T-cell (primary cell): Measurements from ENCODE around the gene SRF. TPM values are rescaled to one million over a fixed set of nuclear protein-coding genes. Genes with fewer than 3 reads are reported as not detected.
A peak's percentile ranks its signal among the peaks of the same experiment; 100 is the strongest.
"Not testable (repeated sequence)": the region's sequence is repeated elsewhere in the genome, so short reads cannot be mapped to it uniquely, and the experiment has no call there.

Experiments
- ATAC-seq, 4 experiments: fragments of 200-7000 bp in 3 of 4; fragments of 150-1000 bp in 1 of 4; cut with Tn5 transposase; replicated peaks in 1 of 4; 1 replicate in 3 of 4; 2 replicates in 1 of 4; pipeline ENCODE4 v1.10.0; 2021; ENCODE audit warnings: moderate library complexity in 3 of 4, mild to moderate bottlenecking in 2 of 4, moderate number of reproducible peaks in 1 of 4
- CTCF ChIA-PET, 2 donors: fragments of 300-600 bp; sonication (Branson Sonifier 250); formaldehyde crosslinking; loops; one replicate each; lab custom pipeline; 2022; ENCODE audit warnings: antibody characterized with exemption in 2 of 2; lab: Charles Lee
- POLR2A ChIA-PET, 2 donors: fragments of 300-600 bp; sonication (Branson Sonifier 250); formaldehyde crosslinking; loops; one replicate each; lab custom pipeline; 2022; ENCODE audit warnings: antibody characterized with exemption in 2 of 2; lab: Charles Lee
- DNase-seq, 35 experiments: peaks; one replicate each; pipeline versions ENCODE4 v3.0.0 to v3.0.0-alpha.2; 2013 to 2023
- H3K27ac ChIP-seq: one replicate; pipeline ENCODE4 v1.5.1; 2013; ENCODE audit warnings: low read length
- H3K27me3 ChIP-seq, 2 experiments: replicated peaks in 1 of 2; 1 replicate in 1 of 2; 2 replicates in 1 of 2; pipeline versions ENCODE4 v1.6.1 to v1.7.0; 2013; ENCODE audit warnings: low read length in 1 of 2, mixed read lengths in 1 of 2; ENCODE audit not compliant: control insufficient read depth in 2 of 2, insufficient read depth in 2 of 2; ENCODE audit errors: extremely low read depth in 1 of 2
- H3K36me3 ChIP-seq, 2 donors: 1 replicate in 1 of 2; 2 replicates in 1 of 2; pipeline versions ENCODE4 v1.6.1 to v1.7.0; 2013; ENCODE audit warnings: low read length in 1 of 2; ENCODE audit not compliant: control insufficient read depth in 2 of 2, insufficient read depth in 1 of 2; ENCODE audit errors: extremely low read depth in 1 of 2
- H3K4me1 ChIP-seq, 2 experiments: 1 replicate in 1 of 2; 2 replicates in 1 of 2; pipeline versions ENCODE4 v1.6.1 to v1.7.0; 2013; ENCODE audit warnings: low read length in 2 of 2, mixed read lengths in 1 of 2; ENCODE audit not compliant: insufficient read depth in 2 of 2, control insufficient read depth in 1 of 2; ENCODE audit errors: extremely low read depth in 1 of 2
- H3K4me3 ChIP-seq, 2 donors: 1 replicate in 1 of 2; 2 replicates in 1 of 2; pipeline versions ENCODE4 v1.5.1 to v1.7.0; 2013; ENCODE audit warnings: mild to moderate bottlenecking in 2 of 2, low read length in 1 of 2, moderate library complexity in 1 of 2; ENCODE audit not compliant: control insufficient read depth in 1 of 2; ENCODE audit errors: extremely low read depth in 1 of 2
- H3K9me3 ChIP-seq: 2 replicates; pipeline ENCODE4 v1.7.0; 2013
- H3K27ac Mint-ChIP-seq, 2 donors: one replicate each; pipeline ENCODE4 v1.8.0; 2020 to 2021; ENCODE audit warnings: mild to moderate bottlenecking in 2 of 2, mixed read lengths in 2 of 2
- H3K27me3 Mint-ChIP-seq, 2 donors: one replicate each; pipeline ENCODE4 v1.8.0; 2021 to 2022; ENCODE audit warnings: mixed read lengths in 2 of 2
- H3K36me3 Mint-ChIP-seq: one replicate; pipeline ENCODE4 v1.8.0; 2021; ENCODE audit warnings: mixed read lengths
- H3K4me1 Mint-ChIP-seq, 3 donors: one replicate each; pipeline ENCODE4 v1.8.0; 2020 to 2022; ENCODE audit warnings: mixed read lengths in 3 of 3, mild to moderate bottlenecking in 1 of 3
- H3K4me3 Mint-ChIP-seq, 3 donors: one replicate each; pipeline ENCODE4 v1.8.0; 2020 to 2022; ENCODE audit warnings: mild to moderate bottlenecking in 3 of 3, mixed read lengths in 3 of 3, moderate library complexity in 3 of 3
- H3K9me3 Mint-ChIP-seq, 3 donors: one replicate each; pipeline ENCODE4 v1.8.0; 2020 to 2022; ENCODE audit warnings: mixed read lengths in 3 of 3
- WGBS: methylation state at CpG from one replicate; pipeline ENCODE4 v1.1.5; 2013; ENCODE audit warnings: missing lambda C conversion rate; ENCODE audit not compliant: insufficient coverage; 5-methylcytosine and 5-hydroxymethylcytosine counted together
- total RNA-seq, 35 experiments: library from RNA in 6 of 35; stranded (reverse) in 6 of 35; fragments of 120-200 nt in 1 of 35; gene quantifications; one replicate each; pipeline versions ENCODE4 v1.2.1 to v1.2.4 and lab custom pipeline; 2013 to 2026

Gene SRF
- total RNA-seq, 5 donors from 2014 or later (not counting 1 experiment from before 2014, with no cell fraction given) = 19.6 to 34.1 (median 33.7) TPM

GRCh38 chr6:43138267-43138666, 32.8 kb upstream of the SRF start:
- ChIA-PET CTCF (no interaction called here), POLR2A (interaction anchor here in 1 of 2 donors (0.5 kb wide), 1 partner anchor 350 kb away, joined by 4 read pairs; no protein-coding TSS in a partner anchor)
- H3K9me3 Mint-ChIP-seq = no peaks in the 10 kb centered on the region
- DNase-seq (no peak), ATAC-seq (no peak)
- 80% methylated on average over 1 of the region's 3 CpGs for WGBS
- peaks cover 0 to 3% of the 10 kb centered on the region in 2 experiments for H3K27me3 ChIP-seq
- H3K9me3 ChIP-seq = no peaks in the 10 kb centered on the region
- H3K27me3 Mint-ChIP-seq = no peaks in the 10 kb centered on the region
- H3K4me1 ChIP-seq = peaks cover 9 to 20% of the 10 kb centered on the region in 2 experiments
- H3K27ac ChIP-seq = no peak overlapping the region
- no peaks in the 10 kb centered on the region for H3K36me3 Mint-ChIP-seq
- peaks cover 7 to 19% (median 8%) of the 10 kb centered on the region in 3 donors for H3K4me1 Mint-ChIP-seq
- no peak overlapping the region for H3K4me3 Mint-ChIP-seq
- no peak overlapping the region for H3K4me3 ChIP-seq
- no peaks in the 10 kb centered on the region for H3K36me3 ChIP-seq
- H3K27ac Mint-ChIP-seq = no peak overlapping the region

- H3K4me1 Mint-ChIP-seq = peaks cover 13 to 28% (median 15%) of the 10 kb centered on the region in 3 donors
- WGBS = 90% methylated on average over 8 of the region's 11 CpGs
- not testable (repeated sequence) for H3K36me3 Mint-ChIP-seq, H3K27ac Mint-ChIP-seq, ATAC-seq, H3K27ac ChIP-seq, H3K27me3 ChIP-seq, H3K27me3 Mint-ChIP-seq, H3K4me3 Mint-ChIP-seq, H3K36me3 ChIP-seq, H3K4me3 ChIP-seq, H3K9me3 Mint-ChIP-seq, DNase-seq, H3K9me3 ChIP-seq
- peaks cover 13 to 29% of the 10 kb centered on the region in 2 experiments for H3K4me1 ChIP-seq
- ChIA-PET POLR2A (interaction anchor here in 1 of 2 donors (0.7 kb wide), 1 partner anchor 119 kb away, joined by 8 read pairs; no protein-coding TSS in a partner anchor), CTCF (interaction anchor here in 1 of 2 donors (0.6 kb wide), 1 partner anchor 411 kb away, joined by 5 read pairs; no protein-coding TSS in a partner anchor)
Observed at GRCh38 chr6:43139973-43140372, 31.1 kb upstream of the SRF start.

GRCh38 chr6:43141644-43142043, 29.4 kb upstream of the SRF start:
- no peaks in the 10 kb centered on the region for H3K9me3 ChIP-seq
- Mint-ChIP-seq H3K9me3 (no peaks in the 10 kb centered on the region), H3K4me1 (peaks cover 13 to 28% (median 15%) of the 10 kb centered on the region in 3 donors), H3K4me3 (peak overlapping the region in 1 of 3 donors; percentile 70), H3K36me3 (no peaks in the 10 kb centered on the region), H3K27me3 (peaks cover 0 to 3% of the 10 kb centered on the region in 2 donors), H3K27ac (no peak overlapping the region)
- H3K4me1 ChIP-seq = peaks cover 13 to 29% of the 10 kb centered on the region in 2 experiments
- no peaks in the 10 kb centered on the region for H3K36me3 ChIP-seq
- DNase-seq = no peak
- H3K27me3 ChIP-seq = peaks cover 0 to 2% of the 10 kb centered on the region in 2 experiments
- ChIA-PET CTCF (interaction anchor here in 1 of 2 donors (0.6 kb wide), 1 partner anchor 78 kb away, joined by 3 read pairs; no protein-coding TSS in a partner anchor), POLR2A (no interaction called here)
- no peak overlapping the region for H3K27ac ChIP-seq
- WGBS = 86% methylated on average over 16 of the region's 16 CpGs
- H3K4me3 ChIP-seq = no peak overlapping the region
- peak in 1 of 4 experiments; percentile 3 for ATAC-seq

GRCh38 chr6:43142101-43142500, 29.0 kb upstream of the SRF start:
- Mint-ChIP-seq H3K36me3 (no peaks in the 10 kb centered on the region), H3K27me3 (peaks cover 0 to 3% of the 10 kb centered on the region in 2 donors), H3K27ac (peak overlapping the region in 1 of 2 donors; percentile 74), H3K4me3 (peak overlapping the region in 2 of 3 donors; percentile 54 to 70), H3K4me1 (peaks cover 13 to 28% (median 15%) of the 10 kb centered on the region in 3 donors), H3K9me3 (no peaks in the 10 kb centered on the region)
- CTCF ChIA-PET = interaction anchor here (0.6 to 2.2 kb wide), 2 partner anchors 79 to 241 kb away, joined by 3 to 14 read pairs; no protein-coding TSS in a partner anchor
- POLR2A ChIA-PET = interaction anchor here in 1 of 2 donors (0.6 kb wide), 1 partner anchor 213 kb away, joined by 3 read pairs; the partner anchor contains the start of gene CNPY3
- Histone ChIP-seq H3K27ac (peak overlapping the region; percentile 3), H3K4me1 (peaks cover 13 to 29% of the 10 kb centered on the region in 2 experiments), H3K9me3 (no peaks in the 10 kb centered on the region), H3K4me3 (peak overlapping the region; percentile 0 to 50), H3K36me3 (no peaks in the 10 kb centered on the region), H3K27me3 (peaks cover 0 to 2% of the 10 kb centered on the region in 2 experiments)
- DNase-seq (peak in 28 of 35 experiments; percentile 15 to 75 (median 56)), ATAC-seq (peak in 3 of 4 experiments; percentile 80 to 90 (median 83))
- 29% methylated on average over 9 of the region's 14 CpGs for WGBS

GRCh38 chr6:43143235-43144128, 27.6 kb upstream of the SRF start:
- Mint-ChIP-seq H3K27me3 (peaks cover 0 to 3% of the 10 kb centered on the region in 2 donors), H3K9me3 (no peaks in the 10 kb centered on the region), H3K4me3 (peak overlapping the region in 1 of 3 donors; percentile 70), H3K4me1 (peaks cover 13 to 28% (median 15%) of the 10 kb centered on the region in 3 donors), H3K36me3 (no peaks in the 10 kb centered on the region), H3K27ac (no peak overlapping the region)
- peak; percentile 49 to 88 (median 70) for DNase-seq
- H3K36me3 ChIP-seq = no peaks in the 10 kb centered on the region
- ChIA-PET POLR2A (interaction anchor here (0.6 kb wide), 2 partner anchors 164 to 1189 kb away, joined by 3 to 4 read pairs; partner anchors contain the start of gene PEX6 (in 1 of the 2)), CTCF (interaction anchor here (0.6 to 2.2 kb wide), 18 partner anchors 26 to 579 kb away, joined by 3 to 14 read pairs (median 3); partner anchors contain the start of genes KLHDC3 (in 1 of the 2), MEA1 (in 1 of the 2), RPL7L1 (in 1 of the 2) and UBR2 (in 1 of the 2))
- H3K27ac ChIP-seq = peak overlapping the region; percentile 3
- H3K4me1 ChIP-seq = peaks cover 13 to 29% of the 10 kb centered on the region in 2 experiments
- peak overlapping the region; percentile 1 to 50 for H3K4me3 ChIP-seq
- no peaks in the 10 kb centered on the region for H3K9me3 ChIP-seq
- ATAC-seq = peak; percentile 78 to 97 (median 80)
- H3K27me3 ChIP-seq = peaks cover 0 to 2% of the 10 kb centered on the region in 2 experiments
- 17% methylated on average over 23 of the region's 25 CpGs for WGBS

GRCh38 chr6:43144879-43145278, 26.2 kb upstream of the SRF start:
- Mint-ChIP-seq H3K9me3 (no peaks in the 10 kb centered on the region), H3K27me3 (peaks cover 0 to 3% of the 10 kb centered on the region in 2 donors), H3K4me3 (no peak overlapping the region), H3K4me1 (peaks cover 13 to 28% (median 15%) of the 10 kb centered on the region in 3 donors), H3K36me3 (no peaks in the 10 kb centered on the region), H3K27ac (no peak overlapping the region)
- peaks cover 0 to 2% of the 10 kb centered on the region in 2 experiments for H3K27me3 ChIP-seq
- no peaks in the 10 kb centered on the region for H3K36me3 ChIP-seq
- no peak overlapping the region for H3K4me3 ChIP-seq
- POLR2A ChIA-PET = no interaction called here
- H3K4me1 ChIP-seq = peaks cover 13 to 29% of the 10 kb centered on the region in 2 experiments
- CTCF ChIA-PET = no interaction called here
- ATAC-seq (no peak), DNase-seq (no peak)
- WGBS = 58% methylated on average over 3 of the region's 6 CpGs
- H3K9me3 ChIP-seq = no peaks in the 10 kb centered on the region
- no peak overlapping the region for H3K27ac ChIP-seq
